Measurements from ENCODE around the gene TSPAN1.

DNA sequence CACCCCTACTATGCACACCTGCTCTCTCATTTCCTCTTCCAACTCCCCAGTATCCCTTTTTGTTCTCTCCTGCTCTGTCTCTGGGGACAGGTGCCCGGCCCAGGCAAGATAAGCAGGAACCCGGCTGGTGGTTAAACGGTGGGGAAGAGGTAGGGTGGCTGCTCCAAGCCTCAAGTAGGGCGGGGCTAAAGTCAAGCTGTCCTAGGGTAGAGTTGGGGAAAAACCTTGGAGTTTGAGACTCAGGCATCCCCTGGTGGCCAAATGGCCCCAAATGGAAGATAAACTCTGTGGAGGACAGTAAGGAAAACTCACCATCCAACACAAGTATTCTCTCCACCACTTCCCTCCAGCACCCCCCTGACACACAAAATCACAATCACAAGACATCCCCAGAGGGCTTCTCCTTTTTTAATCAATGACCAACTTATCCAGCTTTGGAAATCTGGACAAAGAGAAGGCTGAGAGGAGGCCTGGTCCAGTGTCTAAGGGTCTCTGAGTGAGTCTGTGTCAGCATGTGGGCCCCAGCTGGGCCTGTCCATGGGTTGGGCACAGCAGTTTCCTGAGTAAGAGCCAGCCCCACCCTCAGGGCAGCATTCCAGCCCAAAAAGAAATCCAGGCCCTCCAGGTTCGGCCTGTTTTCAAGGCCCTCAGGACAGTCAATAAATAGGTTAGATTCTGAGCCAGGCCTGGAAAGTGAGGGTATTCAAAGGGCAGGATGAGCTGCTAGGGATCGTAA, 13.6 kb downstream of the TSPAN1 start:
- no peak for TF ChIP-seq CTCF (IDR thresholded peaks at IDR 0.05)
- no peak for TF ChIP-seq POLR2A (IDR thresholded peaks at IDR 0.05)

Measured in body of pancreas (tissue), 4 donors.